ENCODE results near the gene PPP4R4. TPM values are rescaled to one million over a fixed set of nuclear protein-coding genes. Genes with fewer than 3 reads are reported as not detected.

PPP4R4 gene
- total and polyA plus RNA-seq, 4 donors, result 0.08 to 0.93 (median 0.10) TPM; not detected in 1

- WGBS, 2 donors, result 3 to 4% methylated on average over 3 of the region's 3 CpGs
- intact Hi-C loops (cut with DNase I), result no loop called here
- Histone ChIP-seq H3K9me3 (ENCODE audit: control insufficient read depth, low read length) (no peaks in the 10 kb centered on the region), H3K27me3 (ENCODE audit: control insufficient read depth in 1 of 2, insufficient read depth in 2 of 2, low read length in 1 of 2) (no peaks in the 10 kb centered on the region), H3K27ac (ENCODE audit: low read depth in 1 of 2, low read length in 2 of 2) (no peak overlapping the region), H3K4me1 (ENCODE audit: control insufficient read depth in 1 of 2, insufficient read depth in 2 of 2, low read length in 2 of 2) (no peaks in the 10 kb centered on the region), H3K4me3 (ENCODE audit: low read length in 2 of 2) (no peak overlapping the region), H3K36me3 (ENCODE audit: control insufficient read depth in 1 of 2, insufficient read depth in 2 of 2, low read length in 1 of 2) (no peaks in the 10 kb centered on the region)
- DNase-seq, result no peak
- ATAC-seq (ENCODE audit: low FRiP score), result no peak
Observed at GRCh38 chr14:94171208-94171607, 2.9 kb upstream of the PPP4R4 start.

GRCh38 chr14:94172545-94172944 lies 1.6 kb upstream of the PPP4R4 start:
- no peaks in the 10 kb centered on the region for H3K4me1 ChIP-seq (ENCODE audit: control insufficient read depth in 1 of 2, insufficient read depth in 2 of 2, low read length in 2 of 2)
- DNase-seq (no peak), ATAC-seq (ENCODE audit: low FRiP score) (no peak)
- 79 to 84% methylated on average over 5 of the region's 5 CpGs for WGBS, 2 donors
- no peaks in the 10 kb centered on the region for H3K27me3 ChIP-seq (ENCODE audit: control insufficient read depth in 1 of 2, insufficient read depth in 2 of 2, low read length in 1 of 2)
- no peaks in the 10 kb centered on the region for H3K9me3 ChIP-seq (ENCODE audit: control insufficient read depth, low read length)
- no peak overlapping the region for H3K27ac ChIP-seq (ENCODE audit: low read depth in 1 of 2, low read length in 2 of 2)
- no peak overlapping the region for H3K4me3 ChIP-seq (ENCODE audit: low read length in 2 of 2)
- no peaks in the 10 kb centered on the region for H3K36me3 ChIP-seq (ENCODE audit: control insufficient read depth in 1 of 2, insufficient read depth in 2 of 2, low read length in 1 of 2)
- intact Hi-C loops (cut with DNase I), result no loop called here

- ATAC-seq (ENCODE audit: low FRiP score), result no peak
- Histone ChIP-seq H3K27me3 (ENCODE audit: control insufficient read depth in 1 of 2, insufficient read depth in 2 of 2, low read length in 1 of 2) (no peaks in the 10 kb centered on the region), H3K9me3 (ENCODE audit: control insufficient read depth, low read length) (no peaks in the 10 kb centered on the region), H3K27ac (ENCODE audit: low read depth in 1 of 2, low read length in 2 of 2) (peak overlapping the region in 1 of 2 donors; percentile 83), H3K4me3 (ENCODE audit: low read length in 2 of 2) (peak overlapping the region; percentile 44 to 68), H3K4me1 (ENCODE audit: control insufficient read depth in 1 of 2, insufficient read depth in 2 of 2, low read length in 2 of 2) (no peaks in the 10 kb centered on the region), H3K36me3 (ENCODE audit: control insufficient read depth in 1 of 2, insufficient read depth in 2 of 2, low read length in 1 of 2) (no peaks in the 10 kb centered on the region)
- 0 to 2% methylated on average over 20 of the region's 20 CpGs for WGBS, 2 donors
- intact Hi-C loops (cut with DNase I), result no loop called here
- DNase-seq, result peak in 1 of 2 donors; percentile 76
Observed at GRCh38 chr14:94173471-94173884, 644 bp upstream of the PPP4R4 start.

GRCh38 chr14:94174604-94175010 lies 485 bp downstream of the PPP4R4 start:
- peak overlapping the region; percentile 44 to 68 for H3K4me3 ChIP-seq (ENCODE audit: low read length in 2 of 2)
- no peaks in the 10 kb centered on the region for H3K9me3 ChIP-seq (ENCODE audit: control insufficient read depth, low read length)
- ATAC-seq (ENCODE audit: low FRiP score) (peak; percentile 27), DNase-seq (peak in 1 of 2 donors; percentile 78)
- 1% methylated on average over 28 to 39 of the region's 39 CpGs for WGBS, 2 donors
- intact Hi-C loops (cut with DNase I), result loop anchor here in 1 of 2 donors (5.0 kb wide), 1 partner anchor 37 kb away; no protein-coding TSS in a partner anchor
- H3K27ac ChIP-seq (ENCODE audit: low read depth in 1 of 2, low read length in 2 of 2), result no peak overlapping the region
- no peaks in the 10 kb centered on the region for H3K36me3 ChIP-seq (ENCODE audit: control insufficient read depth in 1 of 2, insufficient read depth in 2 of 2, low read length in 1 of 2)
- H3K4me1 ChIP-seq (ENCODE audit: control insufficient read depth in 1 of 2, insufficient read depth in 2 of 2, low read length in 2 of 2), result no peaks in the 10 kb centered on the region
- H3K27me3 ChIP-seq (ENCODE audit: control insufficient read depth in 1 of 2, insufficient read depth in 2 of 2, low read length in 1 of 2), result no peaks in the 10 kb centered on the region

GRCh38 chr14:94175011-94175745 lies 1.1 kb downstream of the PPP4R4 start:
- intact Hi-C loops (cut with DNase I), result loop anchor here in 1 of 2 donors (5.0 kb wide), 1 partner anchor 38 kb away; no protein-coding TSS in a partner anchor
- ATAC-seq (ENCODE audit: low FRiP score), result peak; percentile 19

GRCh38 chr14:94175747-94176146 lies 1.6 kb downstream of the PPP4R4 start:
- no peaks in the 10 kb centered on the region for H3K27me3 ChIP-seq (ENCODE audit: control insufficient read depth in 1 of 2, insufficient read depth in 2 of 2, low read length in 1 of 2)
- DNase-seq (no peak), ATAC-seq (ENCODE audit: low FRiP score) (no peak)
- WGBS, 2 donors, result 26 to 32% methylated on average over 7 of the region's 7 CpGs
- no peak overlapping the region for H3K4me3 ChIP-seq (ENCODE audit: low read length in 2 of 2)
- no peaks in the 10 kb centered on the region for H3K4me1 ChIP-seq (ENCODE audit: control insufficient read depth in 1 of 2, insufficient read depth in 2 of 2, low read length in 2 of 2)
- no peaks in the 10 kb centered on the region for H3K36me3 ChIP-seq (ENCODE audit: control insufficient read depth in 1 of 2, insufficient read depth in 2 of 2, low read length in 1 of 2)
- no peaks in the 10 kb centered on the region for H3K9me3 ChIP-seq (ENCODE audit: control insufficient read depth, low read length)
- intact Hi-C loops (cut with DNase I), result loop anchor here in 1 of 2 donors (5.0 kb wide), 1 partner anchor 38 kb away; no protein-coding TSS in a partner anchor
- no peak overlapping the region for H3K27ac ChIP-seq (ENCODE audit: low read depth in 1 of 2, low read length in 2 of 2)

More at GRCh38 chr14:94175011-94175745, 1.1 kb downstream of the PPP4R4 start:
- H3K27me3 ChIP-seq (ENCODE audit: control insufficient read depth in 1 of 2, insufficient read depth in 2 of 2, low read length in 1 of 2), result no peaks in the 10 kb centered on the region
- no peaks in the 10 kb centered on the region for H3K9me3 ChIP-seq (ENCODE audit: control insufficient read depth, low read length)
- no peaks in the 10 kb centered on the region for H3K4me1 ChIP-seq (ENCODE audit: control insufficient read depth in 1 of 2, insufficient read depth in 2 of 2, low read length in 2 of 2)
- no peaks in the 10 kb centered on the region for H3K36me3 ChIP-seq (ENCODE audit: control insufficient read depth in 1 of 2, insufficient read depth in 2 of 2, low read length in 1 of 2)
- DNase-seq, result peak in 1 of 2 donors; percentile 73
- no peak overlapping the region for H3K27ac ChIP-seq (ENCODE audit: low read depth in 1 of 2, low read length in 2 of 2)
- 3 to 6% methylated on average over 23 to 30 of the region's 30 CpGs for WGBS, 2 donors
- H3K4me3 ChIP-seq (ENCODE audit: low read length in 2 of 2), result peak overlapping the region; percentile 44 to 68

- intact Hi-C loops (cut with DNase I), result loop anchor here in 1 of 2 donors (5.0 kb wide), 1 partner anchor 40 kb away; no protein-coding TSS in a partner anchor
- Histone ChIP-seq H3K4me1 (ENCODE audit: control insufficient read depth in 1 of 2, insufficient read depth in 2 of 2, low read length in 2 of 2) (no peaks in the 10 kb centered on the region), H3K27me3 (ENCODE audit: control insufficient read depth in 1 of 2, insufficient read depth in 2 of 2, low read length in 1 of 2) (no peaks in the 10 kb centered on the region), H3K9me3 (ENCODE audit: control insufficient read depth, low read length) (no peaks in the 10 kb centered on the region), H3K4me3 (ENCODE audit: low read length in 2 of 2) (no peak overlapping the region), H3K27ac (ENCODE audit: low read depth in 1 of 2, low read length in 2 of 2) (no peak overlapping the region), H3K36me3 (ENCODE audit: control insufficient read depth in 1 of 2, insufficient read depth in 2 of 2, low read length in 1 of 2) (no peaks in the 10 kb centered on the region)
- 86 to 90% methylated on average over 3 of the region's 3 CpGs for WGBS, 2 donors
- no peak for DNase-seq
- no peak for ATAC-seq (ENCODE audit: low FRiP score)
Observed at GRCh38 chr14:94176808-94177207, 2.7 kb downstream of the PPP4R4 start.

GRCh38 chr14:94177806-94178205 lies 3.7 kb downstream of the PPP4R4 start:
- intact Hi-C loops (cut with DNase I), result loop anchor here in 1 of 2 donors (5.0 kb wide), 1 partner anchor 41 kb away; no protein-coding TSS in a partner anchor
- ATAC-seq (ENCODE audit: low FRiP score) (no peak), DNase-seq (no peak)
- H3K27me3 ChIP-seq (ENCODE audit: control insufficient read depth in 1 of 2, insufficient read depth in 2 of 2, low read length in 1 of 2), result no peaks in the 10 kb centered on the region
- H3K9me3 ChIP-seq (ENCODE audit: control insufficient read depth, low read length), result no peaks in the 10 kb centered on the region
- no peaks in the 10 kb centered on the region for H3K36me3 ChIP-seq (ENCODE audit: control insufficient read depth in 1 of 2, insufficient read depth in 2 of 2, low read length in 1 of 2)
- no peak overlapping the region for H3K27ac ChIP-seq (ENCODE audit: low read depth in 1 of 2, low read length in 2 of 2)
- H3K4me3 ChIP-seq (ENCODE audit: low read length in 2 of 2), result no peak overlapping the region
- H3K4me1 ChIP-seq (ENCODE audit: control insufficient read depth in 1 of 2, insufficient read depth in 2 of 2, low read length in 2 of 2), result no peaks in the 10 kb centered on the region
- 88 to 89% methylated on average over 1 of the region's 1 CpG for WGBS, 2 donors

- Histone ChIP-seq H3K27ac (ENCODE audit: low read depth in 1 of 2, low read length in 2 of 2) (no peak overlapping the region), H3K36me3 (ENCODE audit: control insufficient read depth in 1 of 2, insufficient read depth in 2 of 2, low read length in 1 of 2) (no peaks in the 10 kb centered on the region), H3K4me1 (ENCODE audit: control insufficient read depth in 1 of 2, insufficient read depth in 2 of 2, low read length in 2 of 2) (no peaks in the 10 kb centered on the region), H3K27me3 (ENCODE audit: control insufficient read depth in 1 of 2, insufficient read depth in 2 of 2, low read length in 1 of 2) (no peaks in the 10 kb centered on the region), H3K9me3 (ENCODE audit: control insufficient read depth, low read length) (no peaks in the 10 kb centered on the region), H3K4me3 (ENCODE audit: low read length in 2 of 2) (no peak overlapping the region)
- DNase-seq, result no peak
- intact Hi-C loops (cut with DNase I), result loop anchor here in 1 of 2 donors (5.0 kb wide), 1 partner anchor 42 kb away; no protein-coding TSS in a partner anchor
- WGBS, 2 donors, result 92 to 93% methylated on average over 2 of the region's 2 CpGs
- no peak for ATAC-seq (ENCODE audit: low FRiP score)
Observed at GRCh38 chr14:94179244-94179643, 5.1 kb downstream of the PPP4R4 start.

Data from aorta (tissue), 5 donors.